Astrocyte (in vitro differentiated cells and primary cell): ENCODE results near the gene LRCH1.

Experiments used
- EZH2 ChIP-seq: IDR thresholded peaks from 2 replicates; pipeline ENCODE4 v1.6.1; 2012; ENCODE audit warnings: mild to moderate bottlenecking, low read length, inconsistent platforms; ENCODE audit not compliant: insufficient read depth
- TF ChIP-seq, protein P1 (sequence below): IDR thresholded peaks from 2 replicates; pipeline ENCODE4 v1.5.1; 2011; ENCODE audit warnings: low read depth, mild to moderate bottlenecking, inconsistent platforms, low read length, moderate library complexity; ENCODE audit not compliant: insufficient read depth

DNA sequence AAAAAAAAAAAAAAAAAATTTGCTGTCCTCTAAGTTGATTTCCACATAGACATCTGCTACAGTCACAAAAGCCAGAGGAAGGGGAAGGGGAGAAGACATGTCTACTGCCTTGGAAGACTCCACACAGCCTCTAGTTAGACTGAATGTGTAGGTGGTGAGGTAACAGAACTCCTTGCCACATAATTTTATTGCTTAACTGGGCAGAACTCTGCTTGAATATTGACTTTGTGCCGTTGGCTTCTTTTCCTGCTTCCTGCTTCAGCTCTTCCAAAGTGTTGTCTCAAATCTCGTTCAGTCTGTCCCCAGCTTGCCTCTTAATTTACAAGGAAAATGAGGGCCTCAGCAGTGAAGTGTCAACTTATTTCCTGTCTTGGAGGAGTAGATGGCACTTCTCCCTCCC is 206.9 kb downstream of the LRCH1 start:
- no peak for TF ChIP-seq EZH2
- TF ChIP-seq, protein P1, sequence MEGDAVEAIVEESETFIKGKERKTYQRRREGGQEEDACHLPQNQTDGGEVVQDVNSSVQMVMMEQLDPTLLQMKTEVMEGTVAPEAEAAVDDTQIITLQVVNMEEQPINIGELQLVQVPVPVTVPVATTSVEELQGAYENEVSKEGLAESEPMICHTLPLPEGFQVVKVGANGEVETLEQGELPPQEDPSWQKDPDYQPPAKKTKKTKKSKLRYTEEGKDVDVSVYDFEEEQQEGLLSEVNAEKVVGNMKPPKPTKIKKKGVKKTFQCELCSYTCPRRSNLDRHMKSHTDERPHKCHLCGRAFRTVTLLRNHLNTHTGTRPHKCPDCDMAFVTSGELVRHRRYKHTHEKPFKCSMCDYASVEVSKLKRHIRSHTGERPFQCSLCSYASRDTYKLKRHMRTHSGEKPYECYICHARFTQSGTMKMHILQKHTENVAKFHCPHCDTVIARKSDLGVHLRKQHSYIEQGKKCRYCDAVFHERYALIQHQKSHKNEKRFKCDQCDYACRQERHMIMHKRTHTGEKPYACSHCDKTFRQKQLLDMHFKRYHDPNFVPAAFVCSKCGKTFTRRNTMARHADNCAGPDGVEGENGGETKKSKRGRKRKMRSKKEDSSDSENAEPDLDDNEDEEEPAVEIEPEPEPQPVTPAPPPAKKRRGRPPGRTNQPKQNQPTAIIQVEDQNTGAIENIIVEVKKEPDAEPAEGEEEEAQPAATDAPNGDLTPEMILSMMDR = no peak
